ENCODE results near the gene SLC25A47.
"Not testable (repeated sequence)": the region's sequence is repeated elsewhere in the genome, so short reads cannot be mapped to it uniquely, and the experiment has no call there.

Gene SLC25A47

GRCh38 chr14:100285021-100285912, 37.9 kb upstream of the SLC25A47 start:
- peaks cover 3% of the 10 kb centered on the region for H3K4me1 ChIP-seq (ENCODE audit: control insufficient read depth, insufficient read depth, low read length)
- H3K27ac ChIP-seq (ENCODE audit: low read depth, low read length), result peak overlapping the region; percentile 79
- peak overlapping the region; percentile 75 for H3K4me3 ChIP-seq (ENCODE audit: low read length)
- H3K36me3 ChIP-seq (ENCODE audit: control insufficient read depth, insufficient read depth, low read length), result no peaks in the 10 kb centered on the region
- H3K9ac ChIP-seq (ENCODE audit: low read length), result peak overlapping the region; percentile 85
- H3K27me3 ChIP-seq (ENCODE audit: control insufficient read depth, insufficient read depth, low read length), result no peaks in the 10 kb centered on the region

GRCh38 chr14:100285913-100286400, 37.2 kb upstream of the SLC25A47 start:
- Histone ChIP-seq H3K36me3 (ENCODE audit: control insufficient read depth, insufficient read depth, low read length) (peaks cover 2% of the 10 kb centered on the region), H3K9ac (ENCODE audit: low read length) (peak overlapping the region; percentile 85), H3K4me3 (ENCODE audit: low read length) (peak overlapping the region; percentile 75), H3K27me3 (ENCODE audit: control insufficient read depth, insufficient read depth, low read length) (no peaks in the 10 kb centered on the region), H3K27ac (ENCODE audit: low read depth, low read length) (peak overlapping the region; percentile 79), H3K4me1 (ENCODE audit: control insufficient read depth, insufficient read depth, low read length) (peaks cover 3% of the 10 kb centered on the region)

- H3K9ac ChIP-seq (ENCODE audit: low read length), result no peak overlapping the region
- no peak overlapping the region for H3K27ac ChIP-seq (ENCODE audit: low read depth, low read length)
- no peaks in the 10 kb centered on the region for H3K27me3 ChIP-seq (ENCODE audit: control insufficient read depth, insufficient read depth, low read length)
- H3K4me1 ChIP-seq (ENCODE audit: control insufficient read depth, insufficient read depth, low read length), result peaks cover 3% of the 10 kb centered on the region
- H3K4me3 ChIP-seq (ENCODE audit: low read length), result no peak overlapping the region
- H3K36me3 ChIP-seq (ENCODE audit: control insufficient read depth, insufficient read depth, low read length), result peaks cover 2% of the 10 kb centered on the region
These were observed 36.5 kb upstream of the SLC25A47 start for GRCh38 chr14:100286484-100287191.

- Histone ChIP-seq H3K27me3 (ENCODE audit: control insufficient read depth, insufficient read depth, low read length) (no peaks in the 10 kb centered on the region), H3K27ac (ENCODE audit: low read depth, low read length) (no peak overlapping the region), H3K4me1 (ENCODE audit: control insufficient read depth, insufficient read depth, low read length) (peaks cover 3% of the 10 kb centered on the region), H3K4me3 (ENCODE audit: low read length) (no peak overlapping the region), H3K9ac (ENCODE audit: low read length) (no peak overlapping the region), H3K36me3 (ENCODE audit: control insufficient read depth, insufficient read depth, low read length) (peaks cover 2% of the 10 kb centered on the region)
These were observed 35.7 kb upstream of the SLC25A47 start for GRCh38 chr14:100287202-100287997.

- H3K9ac ChIP-seq (ENCODE audit: low read length); H3K4me3 ChIP-seq (ENCODE audit: low read length); H3K27me3 ChIP-seq (ENCODE audit: control insufficient read depth, insufficient read depth, low read length); H3K36me3 ChIP-seq (ENCODE audit: control insufficient read depth, insufficient read depth, low read length); H3K4me1 ChIP-seq (ENCODE audit: control insufficient read depth, insufficient read depth, low read length); H3K27ac ChIP-seq (ENCODE audit: low read depth, low read length): not testable (repeated sequence)
These were observed 35.2 kb upstream of the SLC25A47 start for GRCh38 chr14:100287998-100288295.

- H3K27ac ChIP-seq (ENCODE audit: low read depth, low read length), result no peak overlapping the region
These were observed 34.6 kb upstream of the SLC25A47 start for GRCh38 chr14:100288382-100289185.

GRCh38 chr14:100289916-100290606, 33.1 kb upstream of the SLC25A47 start:
- Histone ChIP-seq H3K4me1 (ENCODE audit: control insufficient read depth, insufficient read depth, low read length) (peaks cover 3% of the 10 kb centered on the region), H3K27me3 (ENCODE audit: control insufficient read depth, insufficient read depth, low read length) (no peaks in the 10 kb centered on the region), H3K27ac (ENCODE audit: low read depth, low read length) (no peak overlapping the region), H3K36me3 (ENCODE audit: control insufficient read depth, insufficient read depth, low read length) (peaks cover 2% of the 10 kb centered on the region), H3K4me3 (ENCODE audit: low read length) (no peak overlapping the region), H3K9ac (ENCODE audit: low read length) (no peak overlapping the region)

More at GRCh38 chr14:100288382-100289185, 34.6 kb upstream of the SLC25A47 start:
- Histone ChIP-seq H3K27me3 (ENCODE audit: control insufficient read depth, insufficient read depth, low read length) (no peaks in the 10 kb centered on the region), H3K4me1 (ENCODE audit: control insufficient read depth, insufficient read depth, low read length) (peaks cover 3% of the 10 kb centered on the region), H3K4me3 (ENCODE audit: low read length) (no peak overlapping the region), H3K9ac (ENCODE audit: low read length) (no peak overlapping the region), H3K36me3 (ENCODE audit: control insufficient read depth, insufficient read depth, low read length) (peaks cover 2% of the 10 kb centered on the region)

- Histone ChIP-seq H3K27me3 (ENCODE audit: control insufficient read depth, insufficient read depth, low read length) (no peaks in the 10 kb centered on the region), H3K4me3 (ENCODE audit: low read length) (no peak overlapping the region), H3K9ac (ENCODE audit: low read length) (no peak overlapping the region), H3K27ac (ENCODE audit: low read depth, low read length) (no peak overlapping the region), H3K4me1 (ENCODE audit: control insufficient read depth, insufficient read depth, low read length) (peaks cover 3% of the 10 kb centered on the region), H3K36me3 (ENCODE audit: control insufficient read depth, insufficient read depth, low read length) (peaks cover 2% of the 10 kb centered on the region)
These were observed 32.4 kb upstream of the SLC25A47 start for GRCh38 chr14:100290607-100291304.

GRCh38 chr14:100291305-100292075, 31.6 kb upstream of the SLC25A47 start:
- no peaks in the 10 kb centered on the region for H3K27me3 ChIP-seq (ENCODE audit: control insufficient read depth, insufficient read depth, low read length)
- H3K4me1 ChIP-seq (ENCODE audit: control insufficient read depth, insufficient read depth, low read length), result peaks cover 4% of the 10 kb centered on the region
- H3K36me3 ChIP-seq (ENCODE audit: control insufficient read depth, insufficient read depth, low read length), result peaks cover 2% of the 10 kb centered on the region
- no peak overlapping the region for H3K27ac ChIP-seq (ENCODE audit: low read depth, low read length)
- no peak overlapping the region for H3K4me3 ChIP-seq (ENCODE audit: low read length)
- H3K9ac ChIP-seq (ENCODE audit: low read length), result no peak overlapping the region

GRCh38 chr14:100292301-100292775, 30.8 kb upstream of the SLC25A47 start:
- Histone ChIP-seq H3K36me3 (ENCODE audit: control insufficient read depth, insufficient read depth, low read length) (peaks cover 2% of the 10 kb centered on the region), H3K27ac (ENCODE audit: low read depth, low read length) (no peak overlapping the region), H3K4me3 (ENCODE audit: low read length) (no peak overlapping the region), H3K4me1 (ENCODE audit: control insufficient read depth, insufficient read depth, low read length) (peaks cover 9% of the 10 kb centered on the region), H3K27me3 (ENCODE audit: control insufficient read depth, insufficient read depth, low read length) (no peaks in the 10 kb centered on the region), H3K9ac (ENCODE audit: low read length) (no peak overlapping the region)

Data from rectal smooth muscle tissue (tissue), 1 donor.